B cell (primary cell): ENCODE results near the gene DNASE1L3.
"Not testable (repeated sequence)": the region's sequence is repeated elsewhere in the genome, so short reads cannot be mapped to it uniquely, and the experiment has no call there.

Experiments
- CTCF ChIP-seq: fragments of 200-600 bp; IDR thresholded peaks from one replicate; pipeline ENCODE4 v1.8.0; 2022; ENCODE audit warnings: antibody characterized with exemption, mild to moderate bottlenecking
- EZH2 ChIP-seq: IDR thresholded peaks from 2 replicates; pipeline ENCODE4 v1.6.1; 2012; ENCODE audit warnings: borderline replicate concordance, low read depth, mild to moderate bottlenecking, moderate library complexity, low read length; ENCODE audit not compliant: insufficient read depth, poor library complexity, severe bottlenecking

GRCh38 chr3:58201451-58201850 is 9.3 kb downstream of the DNASE1L3 start:
- TF ChIP-seq CTCF, EZH2: not testable (repeated sequence)
